ENCODE measurements around the gene BAHCC1. TPM values are rescaled to one million over a fixed set of nuclear protein-coding genes. Genes with fewer than 3 reads are reported as not detected.

Gene BAHCC1
- total and polyA plus RNA-seq, 9 of the 15 experiments (the other 6 are each of a cell fraction or from before 2014, with no cell fraction given) = 0.14 to 26.9 (median 5.0) TPM

DNA sequence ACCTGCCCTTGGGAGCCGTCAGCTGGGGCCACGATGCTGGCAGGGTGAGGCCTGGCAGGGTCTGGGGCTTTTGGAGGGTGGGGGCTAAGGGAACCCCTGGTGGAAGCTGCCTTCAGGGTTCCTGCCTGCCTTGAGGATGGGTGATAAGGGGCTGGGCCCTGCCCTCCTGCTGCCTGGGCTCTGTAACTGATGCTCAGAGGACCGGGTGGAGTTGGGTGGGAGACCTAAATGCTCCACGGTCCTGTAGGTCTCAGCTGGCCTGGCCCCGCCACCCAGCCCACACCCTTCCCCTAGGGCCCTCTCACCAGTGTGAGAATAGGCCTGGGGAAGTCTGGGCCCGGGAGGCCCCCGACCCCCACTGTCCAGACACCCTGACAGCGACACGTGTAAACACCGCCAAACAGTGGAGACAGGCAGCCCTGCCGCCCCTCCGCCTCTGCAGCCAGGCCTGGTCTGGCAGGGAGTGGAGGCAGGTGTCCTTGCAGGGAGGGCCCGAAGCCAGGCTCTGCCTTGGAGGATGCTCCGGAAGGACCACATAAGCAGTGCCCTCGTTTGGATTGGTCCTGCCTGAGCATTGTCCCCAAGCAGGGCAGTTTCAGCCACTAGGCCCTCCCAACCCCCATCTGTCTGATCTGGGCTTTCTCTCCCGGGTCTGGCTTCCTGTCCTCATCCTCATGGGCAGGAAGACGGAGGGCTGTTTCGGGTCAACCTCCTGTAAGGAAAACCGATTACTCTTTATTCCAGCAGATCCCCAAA is 6.5 kb upstream of the BAHCC1 start:
- in situ Hi-C loops (cut with MboI) = no loop called here
- Histone ChIP-seq H3K4me1 (replicated peaks in 1 of 2; ENCODE audit: control insufficient read depth in 2 of 2, insufficient read depth in 2 of 2, low read length in 2 of 2) (peaks cover 22 to 90% of the 10 kb centered on the region in 2 experiments; a peak in 4 of 5 replicates), H3K27ac (ENCODE audit: extremely low read depth, low read depth, low read length) (no peak overlapping the region), H3K36me3 (ENCODE audit: control insufficient read depth, insufficient read depth, low read length) (peaks cover 9% of the 10 kb centered on the region; the same call in 2 of the 3 replicates), H3K9me3 (replicated peaks; ENCODE audit: control insufficient read depth, insufficient read depth, low read depth, low read length) (no peaks in the 10 kb centered on the region), H3K9me1 (ENCODE audit: control insufficient read depth, insufficient read depth, low read length) (no peaks in the 10 kb centered on the region), H3K27me3 (ENCODE audit: control insufficient read depth in 2 of 2, insufficient read depth in 2 of 2, low read length in 2 of 2) (no peaks in the 10 kb centered on the region), H2AFZ (ENCODE audit: low read depth, low read length) (no peak overlapping the region), H4K20me1 (replicated peaks; ENCODE audit: control insufficient read depth, insufficient read depth, low read length) (no peaks in the 10 kb centered on the region; the same call in 1 of the 2 replicates), H3K79me2 (ENCODE audit: control insufficient read depth, insufficient read depth, low read length) (peaks cover 26% of the 10 kb centered on the region), H3K4me3 (no peak overlapping the region), H3K4me2 (ENCODE audit: insufficient read depth, low read length) (no peak overlapping the region), H3K9ac (ENCODE audit: insufficient read depth in 1 of 2, low read depth in 2 of 2, low read length in 2 of 2) (peak overlapping the region in 1 of 2 experiments; percentile 43; a peak in 1 of 4 replicates)
- 61% methylated on average over 16 of the region's 19 CpGs for WGBS (ENCODE audit: insufficient coverage, low coverage, missing lambda C conversion rate)
- no TSS peak for BruUV-seq (replicated peaks)
- intact Hi-C loops (cut with micrococcal nuclease) = no loop called here
- CTCF ChIA-PET (ENCODE audit: low intra/inter-chr PET ratio) = no interaction called here
- FAIRE-seq (no peak), DNase-seq (ENCODE audit: extremely low read depth in 1 of 4, low spot score in 3 of 4) (peak in 1 of 4 experiments; percentile 22), ATAC-seq (peak; percentile 2)
- POLR2A ChIA-PET = no interaction called here
- TF ChIP-seq RBM17 (IDR thresholded peaks at IDR 0.05; ENCODE audit: borderline replicate concordance, low read depth, low read length) (no peak), NRF1 (conservative IDR thresholded peaks at IDR 0.05 in 1 of 2, IDR thresholded peaks at IDR 0.05 in 1 of 2) (no peak), CHD4 (IDR thresholded peaks at IDR 0.05; ENCODE audit: insufficient read depth, insufficient replicate concordance, low read depth, low read length, poor library complexity, severe bottlenecking) (no peak), POLR2AphosphoS5 (IDR thresholded peaks at IDR 0.05; ENCODE audit: control insufficient read depth, insufficient read depth, low read depth, low read length) (peak; percentile 12; the same call in 1 of the 2 replicates), SRSF1 (IDR thresholded peaks at IDR 0.05; ENCODE audit: low read depth, low read length) (no peak), CBX1 (IDR thresholded peaks at IDR 0.05; ENCODE audit: low read depth) (no peak), HOXB6 (CRISPR knock-in tag; IDR thresholded peaks at IDR 0.05; ENCODE audit: borderline replicate concordance) (no peak), RNF2 (IDR thresholded peaks at IDR 0.05) (no peak), PTBP1 (IDR thresholded peaks at IDR 0.05; ENCODE audit: low read depth, low read length) (no peak), SMC3 (conservative IDR thresholded peaks at IDR 0.05; ENCODE audit: insufficient read depth, low read depth, low read length) (no peak), POLR2A (conservative IDR thresholded peaks at IDR 0.05) (peak; percentile 36; the same call in 1 of the 2 replicates)
- TF ChIP-seq, protein P1, sequence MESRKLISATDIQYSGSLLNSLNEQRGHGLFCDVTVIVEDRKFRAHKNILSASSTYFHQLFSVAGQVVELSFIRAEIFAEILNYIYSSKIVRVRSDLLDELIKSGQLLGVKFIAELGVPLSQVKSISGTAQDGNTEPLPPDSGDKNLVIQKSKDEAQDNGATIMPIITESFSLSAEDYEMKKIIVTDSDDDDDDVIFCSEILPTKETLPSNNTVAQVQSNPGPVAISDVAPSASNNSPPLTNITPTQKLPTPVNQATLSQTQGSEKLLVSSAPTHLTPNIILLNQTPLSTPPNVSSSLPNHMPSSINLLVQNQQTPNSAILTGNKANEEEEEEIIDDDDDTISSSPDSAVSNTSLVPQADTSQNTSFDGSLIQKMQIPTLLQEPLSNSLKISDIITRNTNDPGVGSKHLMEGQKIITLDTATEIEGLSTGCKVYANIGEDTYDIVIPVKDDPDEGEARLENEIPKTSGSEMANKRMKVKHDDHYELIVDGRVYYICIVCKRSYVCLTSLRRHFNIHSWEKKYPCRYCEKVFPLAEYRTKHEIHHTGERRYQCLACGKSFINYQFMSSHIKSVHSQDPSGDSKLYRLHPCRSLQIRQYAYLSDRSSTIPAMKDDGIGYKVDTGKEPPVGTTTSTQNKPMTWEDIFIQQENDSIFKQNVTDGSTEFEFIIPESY (CRISPR knock-in tag; IDR thresholded peaks at IDR 0.05) = peak; percentile 90
- TF ChIP-seq, protein P2, sequence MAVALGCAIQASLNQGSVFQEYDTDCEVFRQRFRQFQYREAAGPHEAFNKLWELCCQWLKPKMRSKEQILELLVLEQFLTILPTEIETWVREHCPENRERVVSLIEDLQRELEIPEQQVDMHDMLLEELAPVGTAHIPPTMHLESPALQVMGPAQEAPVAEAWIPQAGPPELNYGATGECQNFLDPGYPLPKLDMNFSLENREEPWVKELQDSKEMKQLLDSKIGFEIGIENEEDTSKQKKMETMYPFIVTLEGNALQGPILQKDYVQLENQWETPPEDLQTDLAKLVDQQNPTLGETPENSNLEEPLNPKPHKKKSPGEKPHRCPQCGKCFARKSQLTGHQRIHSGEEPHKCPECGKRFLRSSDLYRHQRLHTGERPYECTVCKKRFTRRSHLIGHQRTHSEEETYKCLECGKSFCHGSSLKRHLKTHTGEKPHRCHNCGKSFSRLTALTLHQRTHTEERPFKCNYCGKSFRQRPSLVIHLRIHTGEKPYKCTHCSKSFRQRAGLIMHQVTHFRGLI (CRISPR knock-in tag; IDR thresholded peaks at IDR 0.05) = no peak
- TF ChIP-seq, protein P3, sequence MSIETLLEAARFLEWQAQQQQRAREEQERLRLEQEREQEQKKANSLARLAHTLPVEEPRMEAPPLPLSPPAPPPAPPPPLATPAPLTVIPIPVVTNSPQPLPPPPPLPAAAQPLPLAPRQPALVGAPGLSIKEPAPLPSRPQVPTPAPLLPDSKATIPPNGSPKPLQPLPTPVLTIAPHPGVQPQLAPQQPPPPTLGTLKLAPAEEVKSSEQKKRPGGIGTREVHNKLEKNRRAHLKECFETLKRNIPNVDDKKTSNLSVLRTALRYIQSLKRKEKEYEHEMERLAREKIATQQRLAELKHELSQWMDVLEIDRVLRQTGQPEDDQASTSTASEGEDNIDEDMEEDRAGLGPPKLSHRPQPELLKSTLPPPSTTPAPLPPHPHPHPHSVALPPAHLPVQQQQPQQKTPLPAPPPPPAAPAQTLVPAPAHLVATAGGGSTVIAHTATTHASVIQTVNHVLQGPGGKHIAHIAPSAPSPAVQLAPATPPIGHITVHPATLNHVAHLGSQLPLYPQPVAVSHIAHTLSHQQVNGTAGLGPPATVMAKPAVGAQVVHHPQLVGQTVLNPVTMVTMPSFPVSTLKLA (conservative IDR thresholded peaks at IDR 0.05) = no peak
- TF ChIP-seq, protein P4, sequence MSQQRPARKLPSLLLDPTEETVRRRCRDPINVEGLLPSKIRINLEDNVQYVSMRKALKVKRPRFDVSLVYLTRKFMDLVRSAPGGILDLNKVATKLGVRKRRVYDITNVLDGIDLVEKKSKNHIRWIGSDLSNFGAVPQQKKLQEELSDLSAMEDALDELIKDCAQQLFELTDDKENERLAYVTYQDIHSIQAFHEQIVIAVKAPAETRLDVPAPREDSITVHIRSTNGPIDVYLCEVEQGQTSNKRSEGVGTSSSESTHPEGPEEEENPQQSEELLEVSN (IDR thresholded peaks at IDR 0.05; ENCODE audit: borderline replicate concordance in 1 of 2, extremely low read depth in 1 of 2, insufficient read depth in 1 of 2, insufficient read length in 1 of 2, low read depth in 1 of 2, low read length in 1 of 2, poor library complexity in 1 of 2, severe bottlenecking in 1 of 2) = no peak
